GM12878 (cell line): ENCODE measurements around the gene RNASE12.

Experiments used
- EZH2 ChIP-seq: IDR thresholded peaks from 2 replicates; pipeline ENCODE4 v1.6.1; 2012; ENCODE audit warnings: low read depth, mild to moderate bottlenecking, control low read depth, inconsistent platforms, low read length, borderline replicate concordance; ENCODE audit not compliant: control insufficient read depth
- MYC ChIP-seq: IDR thresholded peaks from 2 replicates; pipeline ENCODE4 v1.6.1; 2011; ENCODE audit warnings: mild to moderate bottlenecking, low read length, moderate library complexity, inconsistent platforms; ENCODE audit not compliant: insufficient read depth, insufficient replicate concordance, insufficient read length, severe bottlenecking
- POLR2A ChIP-seq: IDR thresholded peaks from 2 replicates; pipeline ENCODE4 v1.6.1; 2011; ENCODE audit warnings: low read depth, mild to moderate bottlenecking, low read length
- POLR2AphosphoS5 ChIP-seq: IDR thresholded peaks from 2 replicates; pipeline ENCODE4 v1.6.1; 2011; ENCODE audit warnings: mild to moderate bottlenecking, low read length, inconsistent platforms
- USF2 ChIP-seq: IDR thresholded peaks from 2 replicates; pipeline ENCODE4 v1.6.1; 2011; ENCODE audit warnings: low read depth, low read length, improper control_type of control experiment, borderline replicate concordance
- ZNF384 ChIP-seq: IDR thresholded peaks from 2 replicates; pipeline ENCODE4 v1.6.1; 2012; ENCODE audit warnings: low read depth, mild to moderate bottlenecking, low read length, improper control_type of control experiment, borderline replicate concordance

GRCh38 chr14:20580242-20580641 is 10.9 kb downstream of the RNASE12 start:
- TF ChIP-seq ZNF384 (no peak), POLR2AphosphoS5 (no peak), POLR2A (no peak), EZH2 (no peak), USF2 (no peak), MYC (no peak)
